GM19025 (cell line): Measurements from ENCODE around the gene ZNF30.
"Not testable (repeated sequence)": the region's sequence is repeated elsewhere in the genome, so short reads cannot be mapped to it uniquely, and the experiment has no call there.

Experiments
- ATAC-seq: cut with Tn5 transposase; IDR thresholded peaks from one replicate; pipeline ENCODE4 v1.9.1; 2021; ENCODE audit warnings: mild to moderate bottlenecking, low read depth, moderate library complexity; ENCODE audit not compliant: unreplicated experiment

The ZNF30 gene

GRCh38 chr19:34926685-34927375 lies at the start of gene ZNF30:
Gene ZNF30, plus strand, starts transcription at chr19:34926903. Its CDS starts 3,045 bp downstream, at chr19:34929948.
- peak; percentile 88 for ATAC-seq

- ATAC-seq = no peak
These were observed 47.1 kb upstream of the ZNF30 start for GRCh38 chr19:34879563-34879962.

GRCh38 chr19:34880034-34880433 lies 46.7 kb upstream of the ZNF30 start:
- ATAC-seq = no peak

GRCh38 chr19:34881982-34882381 lies 44.7 kb upstream of the ZNF30 start:
- no peak for ATAC-seq

GRCh38 chr19:34888091-34888490 lies 38.6 kb upstream of the ZNF30 start:
- ATAC-seq = no peak

- no peak for ATAC-seq
These were observed 26.5 kb upstream of the ZNF30 start for GRCh38 chr19:34900245-34900644.

GRCh38 chr19:34904664-34905527 lies 21.8 kb upstream of the ZNF30 start:
- ATAC-seq = no peak

- no peak for ATAC-seq
These were observed 15.9 kb upstream of the ZNF30 start for GRCh38 chr19:34910770-34911169.

GRCh38 chr19:34917144-34917543 lies 9.6 kb upstream of the ZNF30 start:
- not testable (repeated sequence) for ATAC-seq

- no peak for ATAC-seq
These were observed 8.5 kb upstream of the ZNF30 start for GRCh38 chr19:34918190-34918589.

- not testable (repeated sequence) for ATAC-seq
These were observed 6.5 kb upstream of the ZNF30 start for GRCh38 chr19:34920090-34920786.

- ATAC-seq = no peak
These were observed 1.3 kb upstream of the ZNF30 start for GRCh38 chr19:34925278-34925855.

GRCh38 chr19:34926361-34926684 lies 380 bp upstream of the ZNF30 start:
- no peak for ATAC-seq

- ATAC-seq = no peak
These were observed 5.8 kb downstream of the ZNF30 start for GRCh38 chr19:34932494-34932893.

- no peak for ATAC-seq
These were observed 9.5 kb downstream of the ZNF30 start for GRCh38 chr19:34936184-34936583.

- ATAC-seq = no peak
These were observed 12.2 kb downstream of the ZNF30 start for GRCh38 chr19:34938886-34939285.

- no peak for ATAC-seq
These were observed 17.3 kb downstream of the ZNF30 start for GRCh38 chr19:34943861-34944573.

GRCh38 chr19:34953092-34953491 lies 26.4 kb downstream of the ZNF30 start:
- no peak for ATAC-seq

GRCh38 chr19:34957830-34958751 lies 31.4 kb downstream of the ZNF30 start:
- ATAC-seq = no peak
